ENCODE results near the gene GRK6.

DNA sequence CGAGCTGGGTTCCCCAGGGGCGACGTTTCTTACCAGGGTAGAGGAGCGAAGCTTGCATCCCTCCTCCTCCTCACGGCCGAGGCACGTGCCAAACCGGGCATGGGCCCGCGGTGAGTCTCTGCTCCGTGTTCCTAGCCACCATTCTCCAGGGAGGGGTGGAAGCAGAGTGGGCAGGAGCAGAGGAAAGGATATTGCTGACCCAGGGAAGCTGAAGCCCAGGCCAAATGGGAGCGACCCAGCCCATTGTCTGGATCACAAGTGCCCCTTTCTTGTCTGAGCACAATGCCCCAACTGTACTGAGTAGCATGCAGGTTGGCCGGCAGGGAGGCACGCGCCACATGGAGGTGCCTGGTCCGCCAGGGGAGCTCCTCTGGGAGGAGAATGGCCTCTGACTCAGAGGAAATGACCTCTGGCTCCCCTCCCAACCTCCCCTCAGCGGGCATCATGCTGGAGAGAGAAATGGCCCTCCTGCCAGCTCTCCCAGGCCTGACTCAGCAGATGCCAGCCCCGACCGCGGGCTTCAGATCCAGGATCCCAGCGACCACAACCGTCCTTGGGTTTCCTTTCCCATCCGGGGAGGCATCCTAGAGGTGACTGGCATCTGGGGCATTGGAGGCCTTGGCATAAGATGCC, 21.3 kb downstream of the GRK6 start:
- TF ChIP-seq, protein P1, sequence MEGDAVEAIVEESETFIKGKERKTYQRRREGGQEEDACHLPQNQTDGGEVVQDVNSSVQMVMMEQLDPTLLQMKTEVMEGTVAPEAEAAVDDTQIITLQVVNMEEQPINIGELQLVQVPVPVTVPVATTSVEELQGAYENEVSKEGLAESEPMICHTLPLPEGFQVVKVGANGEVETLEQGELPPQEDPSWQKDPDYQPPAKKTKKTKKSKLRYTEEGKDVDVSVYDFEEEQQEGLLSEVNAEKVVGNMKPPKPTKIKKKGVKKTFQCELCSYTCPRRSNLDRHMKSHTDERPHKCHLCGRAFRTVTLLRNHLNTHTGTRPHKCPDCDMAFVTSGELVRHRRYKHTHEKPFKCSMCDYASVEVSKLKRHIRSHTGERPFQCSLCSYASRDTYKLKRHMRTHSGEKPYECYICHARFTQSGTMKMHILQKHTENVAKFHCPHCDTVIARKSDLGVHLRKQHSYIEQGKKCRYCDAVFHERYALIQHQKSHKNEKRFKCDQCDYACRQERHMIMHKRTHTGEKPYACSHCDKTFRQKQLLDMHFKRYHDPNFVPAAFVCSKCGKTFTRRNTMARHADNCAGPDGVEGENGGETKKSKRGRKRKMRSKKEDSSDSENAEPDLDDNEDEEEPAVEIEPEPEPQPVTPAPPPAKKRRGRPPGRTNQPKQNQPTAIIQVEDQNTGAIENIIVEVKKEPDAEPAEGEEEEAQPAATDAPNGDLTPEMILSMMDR (IDR thresholded peaks at IDR 0.05), result no peak
- TF ChIP-seq POLR2A (IDR thresholded peaks at IDR 0.05) (no peak), EP300 (IDR thresholded peaks at IDR 0.05) (no peak), POLR2AphosphoS5 (IDR thresholded peaks at IDR 0.05) (no peak)
